EL (cell line): Measurements from ENCODE around the gene SORBS1.

Experiments
- DNase-seq: peaks from one replicate; pipeline ENCODE4 v3.0.0-alpha.2; 2016

The SORBS1 gene

GRCh38 chr10:95335933-95336699 lies 225.1 kb downstream of the SORBS1 start:
- no peak for DNase-seq

DNA sequence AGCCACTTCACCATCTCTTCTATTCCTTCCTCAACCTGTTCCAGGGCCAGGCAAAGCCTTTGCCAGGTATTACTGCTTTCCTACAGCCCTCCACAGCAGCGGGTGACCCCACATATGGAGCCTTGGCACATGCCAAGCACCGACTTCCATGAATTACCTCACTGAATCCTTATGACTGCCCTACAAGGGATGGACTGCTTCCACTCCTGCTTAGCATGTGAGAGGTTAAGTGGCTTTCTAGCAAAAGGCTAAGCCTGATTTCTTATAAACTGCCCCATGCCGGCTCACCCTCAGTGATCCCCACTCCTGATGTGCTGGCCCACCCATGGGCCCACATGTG lies 226.4 kb downstream of the SORBS1 start:
- no peak for DNase-seq

DNA sequence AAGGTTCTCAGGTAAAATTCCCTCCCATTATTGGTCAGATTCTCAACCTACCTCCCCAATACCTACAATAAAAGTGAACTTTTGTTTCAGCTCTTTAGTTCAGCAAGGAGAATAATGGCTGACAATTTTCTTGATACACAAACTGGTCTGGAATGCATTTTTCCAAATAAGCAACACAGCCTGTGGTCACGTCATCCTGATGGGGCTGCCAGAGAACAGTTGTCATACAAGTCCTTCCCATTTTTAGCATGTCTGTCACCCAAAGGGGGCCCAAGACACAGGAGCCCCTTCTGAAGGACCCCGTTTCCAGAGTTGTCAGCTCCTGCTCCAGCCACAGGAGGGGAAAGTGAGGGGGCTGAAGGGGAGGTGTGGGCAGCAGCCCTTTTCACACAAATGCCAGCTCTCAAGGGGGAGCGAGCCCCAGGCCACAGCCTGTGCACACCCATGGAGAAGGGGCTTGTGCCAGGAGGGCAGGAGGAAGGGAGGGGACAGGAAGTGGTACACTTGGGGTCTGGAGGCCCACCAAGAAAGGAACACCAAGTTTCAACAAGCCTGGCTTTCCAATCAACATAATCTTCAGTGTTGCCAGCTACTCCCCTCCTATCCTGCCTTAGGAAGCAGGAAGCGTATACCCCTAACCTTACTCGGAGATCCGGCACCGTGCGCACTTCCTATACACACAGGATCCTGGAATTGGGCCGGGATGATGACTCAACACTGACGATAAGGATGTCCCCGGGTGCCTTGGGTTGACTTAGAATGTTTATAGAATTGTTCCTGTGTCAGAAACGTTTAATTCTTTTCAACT lies 227.0 kb downstream of the SORBS1 start:
- peak; percentile 96 for DNase-seq

DNA sequence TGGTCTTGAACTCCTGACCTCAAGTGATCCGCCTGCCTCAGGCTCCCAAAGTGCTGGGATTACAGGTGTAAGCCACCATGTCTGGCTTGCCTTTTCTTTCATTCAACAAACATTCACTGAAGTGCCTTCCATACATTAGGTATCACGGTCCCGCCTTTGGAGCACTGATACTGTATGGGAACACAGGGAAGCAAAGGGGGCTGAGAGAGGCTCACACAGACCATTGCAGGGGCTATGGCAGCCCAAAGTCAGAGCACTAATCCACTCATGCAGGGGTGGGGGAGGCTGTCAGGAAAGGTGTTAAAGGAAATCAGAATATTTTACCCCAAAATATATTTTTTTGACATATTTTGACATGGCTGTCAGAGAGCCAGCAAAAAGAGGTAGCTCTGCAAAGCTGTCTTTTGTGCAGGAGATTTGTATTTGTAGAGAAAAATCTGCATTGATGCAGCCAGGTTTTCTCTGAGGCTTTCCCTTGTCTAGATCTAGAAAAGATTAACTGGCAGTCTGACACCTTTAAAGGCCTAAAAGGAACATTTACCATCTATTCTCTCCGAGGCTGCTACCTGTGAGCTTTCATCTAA lies 228.4 kb downstream of the SORBS1 start:
- DNase-seq: no peak

- no peak for DNase-seq
Measured at GRCh38 chr10:95331596-95332130, 229.5 kb downstream of the SORBS1 start.

- no peak for DNase-seq
Measured at GRCh38 chr10:95330966-95331453, 230.2 kb downstream of the SORBS1 start.

DNA sequence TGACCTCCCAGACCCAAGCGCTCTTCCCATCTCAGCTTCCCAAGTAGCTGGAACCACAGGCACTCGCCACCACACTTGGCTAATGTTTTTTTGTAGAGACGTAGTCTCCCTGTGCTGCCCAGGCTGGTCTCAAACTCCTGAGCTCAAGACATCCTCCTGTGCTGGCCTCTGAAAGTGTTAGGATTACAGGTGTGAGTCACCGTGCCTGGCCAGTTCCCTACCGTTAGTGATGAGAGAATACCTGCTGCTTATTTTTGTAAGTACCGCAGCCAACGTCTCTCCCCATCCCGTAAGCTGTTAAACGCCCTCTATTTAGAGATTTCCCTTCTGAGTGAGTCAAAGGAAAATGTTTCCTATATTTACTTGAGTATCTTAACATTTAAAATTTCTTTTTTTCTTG lies 231.9 kb downstream of the SORBS1 start:
- no peak for DNase-seq

GRCh38 chr10:95328013-95328412 lies 233.2 kb downstream of the SORBS1 start:
- DNase-seq: no peak

DNA sequence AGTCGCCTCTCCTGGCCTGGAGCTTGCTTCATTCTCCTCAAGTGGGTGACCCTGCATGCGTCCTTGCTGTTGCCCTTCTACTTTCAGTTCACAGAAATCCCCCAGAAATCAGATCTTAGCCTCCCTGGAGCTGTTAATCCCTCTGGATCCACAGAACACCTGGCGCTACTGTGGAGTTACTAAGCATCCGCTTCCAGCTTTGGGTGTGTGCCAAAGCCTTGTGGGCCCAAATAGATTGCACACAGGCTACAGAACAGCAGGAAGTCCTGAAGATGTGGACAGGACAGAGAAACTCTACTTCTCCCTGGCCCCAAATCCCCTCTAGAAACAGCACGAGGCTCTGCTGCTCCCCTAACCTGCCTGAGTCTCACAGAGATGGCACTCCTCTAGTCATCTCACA lies 233.8 kb downstream of the SORBS1 start:
- peak; percentile 24 for DNase-seq

- DNase-seq: no peak
Measured at GRCh38 chr10:95326396-95326795, 234.8 kb downstream of the SORBS1 start.

- no peak for DNase-seq
Measured at GRCh38 chr10:95325863-95326262, 235.3 kb downstream of the SORBS1 start.

GRCh38 chr10:95324436-95325268 lies 236.5 kb downstream of the SORBS1 start:
- no peak for DNase-seq

GRCh38 chr10:95321554-95322301 lies 239.4 kb downstream of the SORBS1 start:
- peak; percentile 51 for DNase-seq

DNA sequence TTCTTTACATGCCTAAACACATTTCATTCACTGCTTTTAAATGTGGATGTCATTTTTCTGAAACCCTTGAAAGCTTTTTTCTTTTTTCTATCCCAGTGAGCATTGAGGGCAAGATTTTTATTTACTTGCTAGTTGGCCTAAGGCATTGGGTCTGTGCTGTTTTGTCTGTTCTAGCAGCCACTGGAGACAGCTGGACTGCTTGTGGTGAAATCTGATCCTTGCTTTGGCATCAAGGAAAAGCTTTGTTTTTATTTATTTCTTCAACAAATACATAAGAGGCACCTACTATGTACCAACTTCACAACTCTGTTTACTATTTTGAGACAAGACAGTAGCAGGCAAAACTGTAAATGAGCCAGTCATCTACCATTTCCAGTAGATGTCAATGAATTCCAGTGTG lies 241.9 kb downstream of the SORBS1 start:
- DNase-seq: no peak

DNA sequence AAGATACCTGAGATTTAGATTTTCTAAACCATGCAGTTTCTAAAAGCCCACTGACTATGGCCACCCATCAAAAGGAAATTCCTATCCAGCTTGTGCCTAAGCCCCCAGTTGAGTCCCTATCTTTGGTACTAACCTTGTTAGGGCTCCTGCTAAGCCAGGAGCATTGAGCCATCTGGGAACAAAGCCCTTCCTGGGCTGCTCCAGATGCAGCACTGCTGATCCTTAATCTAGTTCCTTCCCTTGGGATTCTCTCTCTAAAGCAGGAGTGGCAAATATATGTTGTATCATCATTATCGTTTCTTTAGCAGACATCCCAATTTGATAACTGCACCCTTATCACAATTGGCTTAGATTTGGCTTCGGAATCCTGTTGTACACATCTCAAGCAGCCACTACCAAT lies 245.7 kb downstream of the SORBS1 start:
- no peak for DNase-seq

DNA sequence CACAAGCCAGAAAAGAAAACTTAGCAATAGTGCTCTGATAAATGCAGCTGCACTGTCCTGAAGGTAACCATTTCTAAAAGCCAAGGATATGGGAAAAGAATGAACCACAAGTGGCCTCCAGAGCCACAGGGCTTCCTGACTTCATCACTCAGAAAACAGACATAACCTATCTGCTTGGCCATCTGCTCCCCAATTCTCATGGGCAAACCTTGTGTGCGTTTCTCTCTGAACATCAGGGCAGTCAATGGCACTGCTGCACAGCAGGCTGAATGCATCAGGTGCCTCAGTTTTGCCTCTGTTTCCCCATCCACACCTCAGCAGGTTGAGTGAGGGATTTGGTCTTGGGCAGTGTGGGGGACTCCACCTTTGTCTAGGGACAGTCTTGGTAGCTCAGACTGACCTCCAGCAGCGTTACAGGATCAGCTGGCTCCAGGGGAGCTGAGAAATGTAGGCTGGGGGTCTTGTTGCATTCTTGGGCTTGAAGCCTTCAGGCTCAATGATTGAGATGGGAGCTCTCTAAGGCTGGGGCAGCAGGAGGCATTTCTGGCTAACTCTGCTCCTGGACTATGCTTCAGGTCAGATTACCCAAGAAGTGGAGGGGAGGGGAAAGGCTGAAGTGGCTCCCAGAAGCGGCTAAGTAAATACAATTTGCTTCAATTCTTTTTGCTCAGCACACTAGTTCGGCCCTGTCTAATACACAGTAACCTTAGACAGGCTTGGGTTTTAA lies 246.8 kb downstream of the SORBS1 start:
- DNase-seq: no peak

DNA sequence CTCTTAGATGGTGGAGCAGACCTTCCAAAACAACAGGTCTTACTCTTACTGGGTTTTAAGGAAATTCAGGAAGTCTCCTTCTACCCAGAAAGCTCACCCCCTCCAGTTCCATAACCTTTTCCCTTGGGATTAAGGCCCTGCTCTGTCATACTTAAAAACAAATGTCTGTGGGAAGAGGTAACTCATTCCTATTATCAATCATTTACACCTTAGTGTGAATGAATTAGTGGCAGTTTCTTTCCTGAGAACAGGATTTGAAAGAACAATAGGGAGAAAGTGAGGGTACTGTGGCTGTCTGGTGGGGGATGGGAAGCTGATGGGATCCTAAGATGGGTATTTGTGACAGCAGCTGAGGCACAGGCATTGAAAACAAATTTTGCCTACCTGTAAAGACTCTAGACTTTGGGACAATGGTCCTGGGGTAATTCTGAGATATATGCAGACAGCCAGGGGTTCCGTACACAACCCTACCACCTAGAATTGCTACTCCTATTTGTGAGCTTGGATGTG lies 248.1 kb downstream of the SORBS1 start:
- no peak for DNase-seq

GRCh38 chr10:95312257-95312656 lies 248.9 kb downstream of the SORBS1 start:
- DNase-seq: no peak

GRCh38 chr10:95309958-95310357 lies 251.2 kb downstream of the SORBS1 start:
- no peak for DNase-seq

GRCh38 chr10:95308389-95309302 lies 252.5 kb downstream of the SORBS1 start:
- DNase-seq: peak; percentile 99
